Neural cell (in vitro differentiated cells): Measurements from ENCODE around the gene PBX3.

ENCODE experiments used
- CTCF ChIP-seq: fragments of 450-650 bp; IDR thresholded peaks from 2 replicates; pipeline ENCODE4 v1.5.1; 2014; ENCODE audit warnings: antibody characterized with exemption, mild to moderate bottlenecking, moderate library complexity; ENCODE audit not compliant: poor library complexity, severe bottlenecking
- EP300 ChIP-seq: fragments of 450-650 bp; conservative IDR thresholded peaks from 2 replicates; pipeline ENCODE4 v1.6.1; 2014; ENCODE audit warnings: antibody characterized with exemption, mild to moderate bottlenecking, moderate library complexity; ENCODE audit not compliant: poor library complexity, severe bottlenecking
- EZH2 ChIP-seq: fragments of 200-600, 300-800 bp; shearing (Covaris generic), sonication (generic); IDR thresholded peaks from 2 replicates; pipeline ENCODE4 v1.6.1; 2014; ENCODE audit warnings: antibody characterized with exemption, low read length, borderline replicate concordance, mild to moderate bottlenecking; ENCODE audit not compliant: insufficient read depth, poor library complexity, severe bottlenecking
- POLR2AphosphoS5 ChIP-seq: IDR thresholded peaks from 2 replicates; pipeline ENCODE4 v1.6.1; 2012
- RAD21 ChIP-seq: fragments of 450-650 bp; conservative IDR thresholded peaks from 2 replicates; pipeline ENCODE4 v1.6.1; 2014; ENCODE audit warnings: antibody characterized with exemption, mild to moderate bottlenecking, moderate library complexity
- TF ChIP-seq, protein P1 (sequence below): IDR thresholded peaks from 2 replicates; pipeline ENCODE4 v1.6.1; 2012; ENCODE audit warnings: borderline replicate concordance

DNA sequence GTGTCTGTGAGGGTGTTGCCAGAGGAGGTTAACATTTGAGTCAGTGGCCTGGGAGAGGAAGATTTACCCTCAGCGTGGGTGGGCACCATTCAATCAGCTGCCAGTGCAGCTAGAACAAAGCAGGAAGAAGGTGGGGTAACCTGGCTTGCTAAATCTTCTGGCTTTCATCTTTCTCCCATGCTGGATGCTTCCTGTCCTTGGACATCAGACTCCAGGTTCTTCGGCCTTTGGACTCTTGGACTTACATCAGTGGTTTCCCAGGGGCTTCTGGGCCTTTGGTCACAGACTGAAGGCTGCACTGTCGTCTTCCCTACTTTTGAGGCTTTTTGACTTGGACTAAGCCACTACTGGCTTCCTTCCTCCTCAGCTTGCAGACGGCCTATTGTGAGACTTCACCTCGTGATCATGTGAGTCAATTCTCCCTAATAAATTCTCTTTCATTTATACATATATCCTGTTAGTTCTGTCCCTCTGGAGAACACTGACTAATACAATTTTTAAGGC is 38.1 kb downstream of the PBX3 start:
- TF ChIP-seq CTCF (no peak), RAD21 (no peak), EP300 (no peak), EZH2 (no peak), POLR2AphosphoS5 (no peak)
- TF ChIP-seq, protein P1, sequence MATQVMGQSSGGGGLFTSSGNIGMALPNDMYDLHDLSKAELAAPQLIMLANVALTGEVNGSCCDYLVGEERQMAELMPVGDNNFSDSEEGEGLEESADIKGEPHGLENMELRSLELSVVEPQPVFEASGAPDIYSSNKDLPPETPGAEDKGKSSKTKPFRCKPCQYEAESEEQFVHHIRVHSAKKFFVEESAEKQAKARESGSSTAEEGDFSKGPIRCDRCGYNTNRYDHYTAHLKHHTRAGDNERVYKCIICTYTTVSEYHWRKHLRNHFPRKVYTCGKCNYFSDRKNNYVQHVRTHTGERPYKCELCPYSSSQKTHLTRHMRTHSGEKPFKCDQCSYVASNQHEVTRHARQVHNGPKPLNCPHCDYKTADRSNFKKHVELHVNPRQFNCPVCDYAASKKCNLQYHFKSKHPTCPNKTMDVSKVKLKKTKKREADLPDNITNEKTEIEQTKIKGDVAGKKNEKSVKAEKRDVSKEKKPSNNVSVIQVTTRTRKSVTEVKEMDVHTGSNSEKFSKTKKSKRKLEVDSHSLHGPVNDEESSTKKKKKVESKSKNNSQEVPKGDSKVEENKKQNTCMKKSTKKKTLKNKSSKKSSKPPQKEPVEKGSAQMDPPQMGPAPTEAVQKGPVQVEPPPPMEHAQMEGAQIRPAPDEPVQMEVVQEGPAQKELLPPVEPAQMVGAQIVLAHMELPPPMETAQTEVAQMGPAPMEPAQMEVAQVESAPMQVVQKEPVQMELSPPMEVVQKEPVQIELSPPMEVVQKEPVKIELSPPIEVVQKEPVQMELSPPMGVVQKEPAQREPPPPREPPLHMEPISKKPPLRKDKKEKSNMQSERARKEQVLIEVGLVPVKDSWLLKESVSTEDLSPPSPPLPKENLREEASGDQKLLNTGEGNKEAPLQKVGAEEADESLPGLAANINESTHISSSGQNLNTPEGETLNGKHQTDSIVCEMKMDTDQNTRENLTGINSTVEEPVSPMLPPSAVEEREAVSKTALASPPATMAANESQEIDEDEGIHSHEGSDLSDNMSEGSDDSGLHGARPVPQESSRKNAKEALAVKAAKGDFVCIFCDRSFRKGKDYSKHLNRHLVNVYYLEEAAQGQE = no peak
